Skin epidermis (tissue), 12 donors: ENCODE results near the gene SYNPO.

Experiments
- H3K27ac ChIP-seq, 21 experiments: fragments of 200-600 bp; sonication (generic) in 11 of 21; one replicate each; pipeline ENCODE4 v1.5.0; 2020; ENCODE audit warnings: mild to moderate bottlenecking in 3 of 21, inconsistent platforms in 2 of 21, moderate library complexity in 2 of 21
- H3K4me3 ChIP-seq, 7 experiments: fragments of 200-600 bp; sonication (generic) in 2 of 7; one replicate each; pipeline ENCODE4 v1.5.0; 2020; ENCODE audit warnings: inconsistent platforms in 2 of 7, mild to moderate bottlenecking in 2 of 7, moderate library complexity in 1 of 7

SYNPO gene

GRCh38 chr5:150665044-150665443, 24.6 kb downstream of the SYNPO start:
- no peak overlapping the region for H3K4me3 ChIP-seq
- H3K27ac ChIP-seq, result no peak overlapping the region

GRCh38 chr5:150670275-150670947, 30.0 kb downstream of the SYNPO start:
- H3K27ac ChIP-seq, result no peak overlapping the region

GRCh38 chr5:150670948-150671310, 30.5 kb downstream of the SYNPO start:
- Histone ChIP-seq H3K27ac (no peak overlapping the region), H3K4me3 (no peak overlapping the region)

More at GRCh38 chr5:150670275-150670947, 30.0 kb downstream of the SYNPO start:
- no peak overlapping the region for H3K4me3 ChIP-seq

GRCh38 chr5:150671509-150672236, 31.2 kb downstream of the SYNPO start:
- H3K27ac ChIP-seq, result peak overlapping the region in 15 of 21 experiments; percentile 0 to 57 (median 37)

GRCh38 chr5:150672237-150672883, 31.9 kb downstream of the SYNPO start:
- peak overlapping the region; percentile 33 to 47 (median 35) for H3K4me3 ChIP-seq
- H3K27ac ChIP-seq, result peak overlapping the region in 17 of 21 experiments; percentile 0 to 57 (median 29)

More at GRCh38 chr5:150671509-150672236, 31.2 kb downstream of the SYNPO start:
- peak overlapping the region; percentile 33 to 47 (median 35) for H3K4me3 ChIP-seq

- Histone ChIP-seq H3K27ac (peak overlapping the region in 11 of 21 experiments; percentile 7 to 55 (median 37)), H3K4me3 (peak overlapping the region in 4 of 7 experiments; percentile 33 to 47 (median 38))
These were observed 32.4 kb downstream of the SYNPO start for GRCh38 chr5:150672884-150673275.

- Histone ChIP-seq H3K4me3 (no peak overlapping the region), H3K27ac (peak overlapping the region in 11 of 21 experiments; percentile 3 to 73 (median 55))
These were observed 33.9 kb downstream of the SYNPO start for GRCh38 chr5:150674341-150674821.

- peak overlapping the region in 2 of 21 experiments; percentile 6 to 52 for H3K27ac ChIP-seq
- H3K4me3 ChIP-seq, result no peak overlapping the region
These were observed 34.6 kb downstream of the SYNPO start for GRCh38 chr5:150675069-150675468.

GRCh38 chr5:150676578-150676977, 36.1 kb downstream of the SYNPO start:
- no peak overlapping the region for H3K27ac ChIP-seq
- H3K4me3 ChIP-seq, result no peak overlapping the region

GRCh38 chr5:150689120-150689519, 48.7 kb downstream of the SYNPO start:
- no peak overlapping the region for H3K4me3 ChIP-seq
- no peak overlapping the region for H3K27ac ChIP-seq

- Histone ChIP-seq H3K27ac (no peak overlapping the region), H3K4me3 (no peak overlapping the region)
These were observed 50.3 kb downstream of the SYNPO start for GRCh38 chr5:150690760-150691159.

GRCh38 chr5:150692276-150692675, 51.8 kb downstream of the SYNPO start:
- H3K27ac ChIP-seq, result no peak overlapping the region
- H3K4me3 ChIP-seq, result no peak overlapping the region

GRCh38 chr5:150694612-150695011, 54.2 kb downstream of the SYNPO start:
- Histone ChIP-seq H3K4me3 (no peak overlapping the region), H3K27ac (no peak overlapping the region)

GRCh38 chr5:150700246-150700593, 59.8 kb downstream of the SYNPO start:
- Histone ChIP-seq H3K27ac (peak overlapping the region in 20 of 21 experiments; percentile 88 to 100 (median 98)), H3K4me3 (peak overlapping the region; percentile 61 to 97 (median 79))

GRCh38 chr5:150700594-150701377, 60.3 kb downstream of the SYNPO start, which contains the start of gene RBM22:
TSS of gene RBM22 (minus strand) at chr5:150701062. CDS start at chr5:150700985, 77 bp downstream.
- H3K4me3 ChIP-seq, result peak within 1 kb of the TSS; percentile 61 to 97 (median 79)

GRCh38 chr5:150703762-150704161, 63.3 kb downstream of the SYNPO start:
- Histone ChIP-seq H3K27ac (no peak overlapping the region), H3K4me3 (no peak overlapping the region)

More at GRCh38 chr5:150700594-150701377, 60.3 kb downstream of the SYNPO start, which contains the start of gene RBM22:
- H3K27ac ChIP-seq, result peak within 1 kb of the TSS; percentile 87 to 100 (median 97)

- Histone ChIP-seq H3K4me3 (no peak overlapping the region), H3K27ac (no peak overlapping the region)
These were observed 66.4 kb downstream of the SYNPO start for GRCh38 chr5:150706776-150707390.
